T-cell (primary cell): ENCODE measurements around the gene MYF6. TPM values are rescaled to one million over a fixed set of nuclear protein-coding genes. Genes with fewer than 3 reads are reported as not detected.

Experiments used
- ATAC-seq, 4 experiments: fragments of 200-7000 bp in 3 of 4; fragments of 150-1000 bp in 1 of 4; cut with Tn5 transposase; replicated peaks in 1 of 4; 1 replicate in 3 of 4; 2 replicates in 1 of 4; pipeline ENCODE4 v1.10.0; 2021; ENCODE audit warnings: moderate library complexity in 3 of 4, mild to moderate bottlenecking in 2 of 4, moderate number of reproducible peaks in 1 of 4
- CTCF ChIA-PET, 2 donors: fragments of 300-600 bp; sonication (Branson Sonifier 250); formaldehyde crosslinking; loops; one replicate each; lab custom pipeline; 2022; ENCODE audit warnings: antibody characterized with exemption in 2 of 2; lab: Charles Lee
- POLR2A ChIA-PET, 2 donors: fragments of 300-600 bp; sonication (Branson Sonifier 250); formaldehyde crosslinking; loops; one replicate each; lab custom pipeline; 2022; ENCODE audit warnings: antibody characterized with exemption in 2 of 2; lab: Charles Lee
- DNase-seq, 35 experiments: peaks; one replicate each; pipeline versions ENCODE4 v3.0.0 to v3.0.0-alpha.2; 2013 to 2023
- H3K27ac ChIP-seq: one replicate; pipeline ENCODE4 v1.5.1; 2013; ENCODE audit warnings: low read length
- H3K27me3 ChIP-seq, 2 experiments: replicated peaks in 1 of 2; 1 replicate in 1 of 2; 2 replicates in 1 of 2; pipeline versions ENCODE4 v1.6.1 to v1.7.0; 2013; ENCODE audit warnings: low read length in 1 of 2, mixed read lengths in 1 of 2; ENCODE audit not compliant: control insufficient read depth in 2 of 2, insufficient read depth in 2 of 2; ENCODE audit errors: extremely low read depth in 1 of 2
- H3K36me3 ChIP-seq, 2 donors: 1 replicate in 1 of 2; 2 replicates in 1 of 2; pipeline versions ENCODE4 v1.6.1 to v1.7.0; 2013; ENCODE audit warnings: low read length in 1 of 2; ENCODE audit not compliant: control insufficient read depth in 2 of 2, insufficient read depth in 1 of 2; ENCODE audit errors: extremely low read depth in 1 of 2
- H3K4me1 ChIP-seq, 2 experiments: 1 replicate in 1 of 2; 2 replicates in 1 of 2; pipeline versions ENCODE4 v1.6.1 to v1.7.0; 2013; ENCODE audit warnings: low read length in 2 of 2, mixed read lengths in 1 of 2; ENCODE audit not compliant: insufficient read depth in 2 of 2, control insufficient read depth in 1 of 2; ENCODE audit errors: extremely low read depth in 1 of 2
- H3K4me3 ChIP-seq, 2 donors: 1 replicate in 1 of 2; 2 replicates in 1 of 2; pipeline versions ENCODE4 v1.5.1 to v1.7.0; 2013; ENCODE audit warnings: mild to moderate bottlenecking in 2 of 2, low read length in 1 of 2, moderate library complexity in 1 of 2; ENCODE audit not compliant: control insufficient read depth in 1 of 2; ENCODE audit errors: extremely low read depth in 1 of 2
- H3K9me3 ChIP-seq: 2 replicates; pipeline ENCODE4 v1.7.0; 2013
- H3K27ac Mint-ChIP-seq, 2 donors: one replicate each; pipeline ENCODE4 v1.8.0; 2020 to 2021; ENCODE audit warnings: mild to moderate bottlenecking in 2 of 2, mixed read lengths in 2 of 2
- H3K27me3 Mint-ChIP-seq, 2 donors: one replicate each; pipeline ENCODE4 v1.8.0; 2021 to 2022; ENCODE audit warnings: mixed read lengths in 2 of 2
- H3K36me3 Mint-ChIP-seq: one replicate; pipeline ENCODE4 v1.8.0; 2021; ENCODE audit warnings: mixed read lengths
- H3K4me1 Mint-ChIP-seq, 3 donors: one replicate each; pipeline ENCODE4 v1.8.0; 2020 to 2022; ENCODE audit warnings: mixed read lengths in 3 of 3, mild to moderate bottlenecking in 1 of 3
- H3K4me3 Mint-ChIP-seq, 3 donors: one replicate each; pipeline ENCODE4 v1.8.0; 2020 to 2022; ENCODE audit warnings: mild to moderate bottlenecking in 3 of 3, mixed read lengths in 3 of 3, moderate library complexity in 3 of 3
- H3K9me3 Mint-ChIP-seq, 3 donors: one replicate each; pipeline ENCODE4 v1.8.0; 2020 to 2022; ENCODE audit warnings: mixed read lengths in 3 of 3
- WGBS: methylation state at CpG from one replicate; pipeline ENCODE4 v1.1.5; 2013; ENCODE audit warnings: missing lambda C conversion rate; ENCODE audit not compliant: insufficient coverage; 5-methylcytosine and 5-hydroxymethylcytosine counted together
- total RNA-seq, 35 experiments: library from RNA in 6 of 35; stranded (reverse) in 6 of 35; fragments of 120-200 nt in 1 of 35; gene quantifications; one replicate each; pipeline versions ENCODE4 v1.2.1 to v1.2.4 and lab custom pipeline; 2013 to 2026

The MYF6 gene
- total RNA-seq, 5 donors from 2014 or later (not counting 1 experiment from before 2014, with no cell fraction given) = not detected

- H3K4me3 ChIP-seq = no peak overlapping the region
- H3K9me3 Mint-ChIP-seq = peaks cover 0 to 7% (median 2%) of the 10 kb centered on the region in 3 donors
- no peak overlapping the region for H3K4me3 Mint-ChIP-seq
- no peak overlapping the region for H3K27ac ChIP-seq
- H3K27ac Mint-ChIP-seq = no peak overlapping the region
- H3K4me1 Mint-ChIP-seq = no peaks in the 10 kb centered on the region
- WGBS = no CpG with 5 or more reads among the region's 1 CpG
- no peaks in the 10 kb centered on the region for H3K9me3 ChIP-seq
- no peaks in the 10 kb centered on the region for H3K27me3 ChIP-seq
- no peaks in the 10 kb centered on the region for H3K36me3 ChIP-seq
- H3K4me1 ChIP-seq = no peaks in the 10 kb centered on the region
- H3K36me3 Mint-ChIP-seq = no peaks in the 10 kb centered on the region
- ATAC-seq (no peak), DNase-seq (no peak)
- H3K27me3 Mint-ChIP-seq = no peaks in the 10 kb centered on the region
- ChIA-PET POLR2A (no interaction called here), CTCF (no interaction called here)
Observed at GRCh38 chr12:80677994-80678393, 29.4 kb upstream of the MYF6 start.

- Histone ChIP-seq H3K36me3 (no peaks in the 10 kb centered on the region), H3K4me1 (no peaks in the 10 kb centered on the region), H3K27me3 (no peaks in the 10 kb centered on the region), H3K4me3 (no peak overlapping the region), H3K27ac (no peak overlapping the region), H3K9me3 (no peaks in the 10 kb centered on the region)
- no CpG with 5 or more reads among the region's 3 CpGs for WGBS
- Mint-ChIP-seq H3K27ac (no peak overlapping the region), H3K36me3 (no peaks in the 10 kb centered on the region), H3K27me3 (no peaks in the 10 kb centered on the region), H3K4me1 (no peaks in the 10 kb centered on the region), H3K9me3 (peaks cover 0 to 5% (median 2%) of the 10 kb centered on the region in 3 donors), H3K4me3 (no peak overlapping the region)
- POLR2A ChIA-PET = no interaction called here
- ATAC-seq (no peak), DNase-seq (no peak)
- CTCF ChIA-PET = no interaction called here
Observed at GRCh38 chr12:80679346-80680131, 27.9 kb upstream of the MYF6 start.

GRCh38 chr12:80681287-80681686 is 26.1 kb upstream of the MYF6 start:
- ATAC-seq (no peak), DNase-seq (no peak)
- Histone ChIP-seq H3K4me1 (no peaks in the 10 kb centered on the region), H3K36me3 (no peaks in the 10 kb centered on the region), H3K27ac (no peak overlapping the region), H3K27me3 (no peaks in the 10 kb centered on the region), H3K4me3 (no peak overlapping the region), H3K9me3 (no peaks in the 10 kb centered on the region)
- Mint-ChIP-seq H3K27me3 (no peaks in the 10 kb centered on the region), H3K36me3 (no peaks in the 10 kb centered on the region), H3K27ac (no peak overlapping the region), H3K4me3 (no peak overlapping the region), H3K9me3 (peaks cover 0 to 9% (median 2%) of the 10 kb centered on the region in 3 donors), H3K4me1 (no peaks in the 10 kb centered on the region)
- WGBS = 80% methylated on average over 1 of the region's 2 CpGs
- ChIA-PET CTCF (no interaction called here), POLR2A (interaction anchor here in 1 of 2 donors (0.5 kb wide), 1 partner anchor 208 kb away, joined by 3 read pairs; no protein-coding TSS in a partner anchor)

- Histone ChIP-seq H3K27ac (no peak overlapping the region), H3K27me3 (no peaks in the 10 kb centered on the region), H3K9me3 (no peaks in the 10 kb centered on the region), H3K36me3 (no peaks in the 10 kb centered on the region), H3K4me1 (no peaks in the 10 kb centered on the region), H3K4me3 (no peak overlapping the region)
- Mint-ChIP-seq H3K27me3 (no peaks in the 10 kb centered on the region), H3K36me3 (no peaks in the 10 kb centered on the region), H3K4me3 (no peak overlapping the region), H3K27ac (no peak overlapping the region), H3K4me1 (no peaks in the 10 kb centered on the region), H3K9me3 (peaks cover 0 to 10% (median 1%) of the 10 kb centered on the region in 3 donors)
- CTCF ChIA-PET = no interaction called here
- POLR2A ChIA-PET = interaction anchor here in 1 of 2 donors (0.5 kb wide), 1 partner anchor 209 kb away, joined by 3 read pairs; no protein-coding TSS in a partner anchor
- WGBS = no CpG with 5 or more reads among the region's 3 CpGs
- DNase-seq (no peak), ATAC-seq (no peak)
Observed at GRCh38 chr12:80681786-80682185, 25.6 kb upstream of the MYF6 start.

DNA sequence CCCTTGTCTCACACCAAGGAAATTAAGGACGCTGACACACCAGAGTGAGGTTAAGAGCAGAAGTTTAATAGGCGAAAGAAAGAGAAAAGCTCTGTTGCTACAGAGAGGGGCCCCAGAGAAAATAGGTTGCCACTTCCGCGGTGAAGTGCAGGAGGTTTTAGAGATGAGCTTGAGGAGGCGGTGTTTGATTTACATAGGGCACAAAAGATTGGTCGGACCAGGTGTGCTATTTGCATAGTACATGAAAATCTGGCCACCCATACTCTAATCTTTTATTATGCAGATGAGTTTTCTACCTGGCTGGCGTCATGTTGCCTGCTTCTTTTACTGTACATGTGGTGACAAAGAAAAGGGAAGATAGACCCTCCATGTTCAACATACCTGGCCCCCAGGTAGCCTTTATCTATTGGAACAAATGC is 23.3 kb upstream of the MYF6 start:
- Mint-ChIP-seq H3K27ac (no peak overlapping the region), H3K9me3 (peaks cover 0 to 10% (median 2%) of the 10 kb centered on the region in 3 donors), H3K36me3 (no peaks in the 10 kb centered on the region), H3K27me3 (no peaks in the 10 kb centered on the region), H3K4me3 (no peak overlapping the region), H3K4me1 (no peaks in the 10 kb centered on the region)
- no peaks in the 10 kb centered on the region for H3K27me3 ChIP-seq
- no peak overlapping the region for H3K4me3 ChIP-seq
- ChIA-PET CTCF (no interaction called here), POLR2A (no interaction called here)
- H3K9me3 ChIP-seq = no peaks in the 10 kb centered on the region
- DNase-seq (no peak), ATAC-seq (no peak)
- H3K4me1 ChIP-seq = no peaks in the 10 kb centered on the region
- WGBS = 20% methylated on average over 1 of the region's 7 CpGs
- H3K27ac ChIP-seq = no peak overlapping the region
- H3K36me3 ChIP-seq = no peaks in the 10 kb centered on the region

GRCh38 chr12:80690090-80690489 is 17.3 kb upstream of the MYF6 start:
- Mint-ChIP-seq H3K4me3 (no peak overlapping the region), H3K27me3 (no peaks in the 10 kb centered on the region), H3K4me1 (no peaks in the 10 kb centered on the region), H3K36me3 (no peaks in the 10 kb centered on the region), H3K9me3 (peaks cover 0 to 10% (median 2%) of the 10 kb centered on the region in 3 donors), H3K27ac (no peak overlapping the region)
- no CpG with 5 or more reads among the region's 1 CpG for WGBS
- CTCF ChIA-PET = no interaction called here
- Histone ChIP-seq H3K4me1 (no peaks in the 10 kb centered on the region), H3K4me3 (no peak overlapping the region), H3K27ac (no peak overlapping the region), H3K36me3 (no peaks in the 10 kb centered on the region), H3K27me3 (no peaks in the 10 kb centered on the region), H3K9me3 (no peaks in the 10 kb centered on the region)
- no peak for DNase-seq
- POLR2A ChIA-PET = no interaction called here
- ATAC-seq = no peak
